Hematopoietic multipotent progenitor cell (in vitro differentiated cells): ENCODE results near the gene ZNRD2. TPM values are rescaled to one million over a fixed set of nuclear protein-coding genes. Genes with fewer than 3 reads are reported as not detected.
A peak's percentile ranks its signal among the peaks of the same experiment; 100 is the strongest.

Experiments used
- DNase-seq, 3 donors: peaks; one replicate each; pipeline ENCODE4 v3.0.0-alpha.2; 2011 to 2015; ENCODE audit warnings: low read depth in 2 of 3, low spot score in 2 of 3
- total RNA-seq: library from RNA; depleted of rRNA; stranded (reverse); fragments of >200 nt; gene quantifications from one replicate; pipeline ENCODE4 v1.2.3, GENCODE V29; 2012

The ZNRD2 gene
- total RNA-seq, 1 donor: 48.7 TPM

GRCh38 chr11:65583589-65583988 is 13.3 kb downstream of the ZNRD2 start:
- no peak for DNase-seq

GRCh38 chr11:65584106-65584505 is 13.8 kb downstream of the ZNRD2 start:
- no peak for DNase-seq

- DNase-seq: no peak
These were observed 14.5 kb downstream of the ZNRD2 start for GRCh38 chr11:65584723-65585171.

GRCh38 chr11:65585396-65586246 is 15.3 kb downstream of the ZNRD2 start:
- no peak for DNase-seq

- no peak for DNase-seq
These were observed 16.0 kb downstream of the ZNRD2 start for GRCh38 chr11:65586247-65586630.

- no peak for DNase-seq
These were observed 16.4 kb downstream of the ZNRD2 start for GRCh38 chr11:65586676-65587075.

GRCh38 chr11:65588199-65589054 is 18.1 kb downstream of the ZNRD2 start:
- DNase-seq: peak in 2 of 3 donors; percentile 72 to 82

- DNase-seq: peak in 2 of 3 donors; percentile 71 to 72
These were observed 19.4 kb downstream of the ZNRD2 start for GRCh38 chr11:65589444-65590239.

- no peak for DNase-seq
These were observed 20.0 kb downstream of the ZNRD2 start for GRCh38 chr11:65590240-65590738.

GRCh38 chr11:65591939-65592857 is 21.9 kb downstream of the ZNRD2 start:
- no peak for DNase-seq

- DNase-seq: no peak
These were observed 22.7 kb downstream of the ZNRD2 start for GRCh38 chr11:65592858-65593517.

- DNase-seq: peak in 1 of 3 donors; percentile 53
These were observed 23.5 kb downstream of the ZNRD2 start for GRCh38 chr11:65593518-65594414.

- no peak for DNase-seq
These were observed 24.9 kb downstream of the ZNRD2 start for GRCh38 chr11:65595131-65595530.

- no peak for DNase-seq
These were observed 25.4 kb downstream of the ZNRD2 start, which contains the start of gene KCNK7 for GRCh38 chr11:65595543-65596281. Gene KCNK7, minus strand, starts transcription at chr11:65595800. Its CDS starts 28 bp downstream, at chr11:65595772.

GRCh38 chr11:65596520-65596919 is 26.2 kb downstream of the ZNRD2 start:
- DNase-seq: no peak

- DNase-seq: no peak
These were observed 28.0 kb downstream of the ZNRD2 start for GRCh38 chr11:65598258-65598699.
